Mammary epithelial cell (primary cell): ENCODE results near the gene FAM13A.

Experiments
- CTCF ChIP-seq, 2 donors: IDR thresholded peaks in 1 of 2; conservative IDR thresholded peaks in 1 of 2; 2 replicates each; pipeline ENCODE4 v1.5.1; 2011 to 2012; ENCODE audit warnings: inconsistent platforms in 2 of 2, low read length in 2 of 2, mild to moderate bottlenecking in 2 of 2, control low read depth in 1 of 2, low read depth in 1 of 2; ENCODE audit not compliant: insufficient read depth in 1 of 2; ENCODE audit errors: extremely low read depth in 1 of 2
- EZH2 ChIP-seq: IDR thresholded peaks from 2 replicates; pipeline ENCODE4 v1.6.1; 2012; ENCODE audit warnings: low read length, inconsistent platforms, borderline replicate concordance

- no peak for TF ChIP-seq CTCF (conservative IDR thresholded peaks at IDR 0.05 in 1 of 2, IDR thresholded peaks at IDR 0.05 in 1 of 2; ENCODE audit: extremely low read depth in 1 of 2, insufficient read depth in 1 of 2, low read depth in 1 of 2, low read length in 2 of 2)
- TF ChIP-seq EZH2: no peak
Measured at GRCh38 chr4:89044147-89044900, 12.7 kb downstream of the FAM13A start.
